Measurements from ENCODE around the gene HLF.

The HLF gene

GRCh38 chr17:55302407-55302787, 37.6 kb downstream of the HLF start:
- no peak overlapping the region for H3K27ac Mint-ChIP-seq
- H3K4me1 Mint-ChIP-seq: peaks cover 12% of the 10 kb centered on the region
- H3K36me3 Mint-ChIP-seq: no peaks in the 10 kb centered on the region
- ATAC-seq: no peak
- no peak for DNase-seq (ENCODE audit: low spot score in 2 of 2)
- no peaks in the 10 kb centered on the region for H3K9me3 Mint-ChIP-seq
- H3K4me3 Mint-ChIP-seq: no peak overlapping the region

- no peaks in the 10 kb centered on the region for H3K9me3 Mint-ChIP-seq
- no peak overlapping the region for H3K27ac Mint-ChIP-seq
- ATAC-seq: no peak
These were observed 38.3 kb downstream of the HLF start for GRCh38 chr17:55303008-55303493.

DNA sequence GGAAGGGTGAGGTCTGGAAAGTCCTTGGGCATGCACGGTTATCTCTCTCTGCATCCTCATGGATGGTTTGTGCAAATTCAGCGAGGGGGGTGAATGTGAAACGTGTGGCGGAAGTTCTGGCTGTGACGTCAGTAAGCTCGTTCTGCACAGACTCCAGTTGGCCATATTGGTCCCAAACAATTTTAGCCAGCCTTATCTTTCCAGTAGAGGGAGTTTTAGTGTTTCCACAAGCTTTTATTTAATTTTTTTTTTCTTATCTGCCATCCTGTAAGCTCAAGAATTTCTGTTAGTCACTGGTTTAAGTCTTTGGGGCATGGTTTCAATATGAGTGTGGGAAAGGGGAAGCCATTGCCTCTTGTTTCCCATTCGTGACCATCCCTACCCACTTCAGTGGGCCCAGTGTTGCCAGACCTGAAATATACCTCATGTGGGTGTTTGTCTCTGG, 39.0 kb downstream of the HLF start:
- DNase-seq (ENCODE audit: low spot score in 2 of 2): no peak
- ATAC-seq: peak; percentile 79
- Mint-ChIP-seq H3K27ac (no peak overlapping the region), H3K36me3 (no peaks in the 10 kb centered on the region), H3K4me3 (no peak overlapping the region), H3K4me1 (peaks cover 12% of the 10 kb centered on the region), H3K9me3 (no peaks in the 10 kb centered on the region)

More at GRCh38 chr17:55303008-55303493, 38.3 kb downstream of the HLF start:
- Mint-ChIP-seq H3K36me3 (no peaks in the 10 kb centered on the region), H3K4me1 (peaks cover 12% of the 10 kb centered on the region), H3K4me3 (no peak overlapping the region)
- no peak for DNase-seq (ENCODE audit: low spot score in 2 of 2)

GRCh38 chr17:55304171-55304859, 39.6 kb downstream of the HLF start:
- DNase-seq (ENCODE audit: low spot score in 2 of 2) (no peak), ATAC-seq (peak; percentile 36)
- H3K9me3 Mint-ChIP-seq: no peaks in the 10 kb centered on the region
- no peak overlapping the region for H3K27ac Mint-ChIP-seq
- H3K4me3 Mint-ChIP-seq: no peak overlapping the region
- no peaks in the 10 kb centered on the region for H3K36me3 Mint-ChIP-seq
- peaks cover 12% of the 10 kb centered on the region for H3K4me1 Mint-ChIP-seq

DNA sequence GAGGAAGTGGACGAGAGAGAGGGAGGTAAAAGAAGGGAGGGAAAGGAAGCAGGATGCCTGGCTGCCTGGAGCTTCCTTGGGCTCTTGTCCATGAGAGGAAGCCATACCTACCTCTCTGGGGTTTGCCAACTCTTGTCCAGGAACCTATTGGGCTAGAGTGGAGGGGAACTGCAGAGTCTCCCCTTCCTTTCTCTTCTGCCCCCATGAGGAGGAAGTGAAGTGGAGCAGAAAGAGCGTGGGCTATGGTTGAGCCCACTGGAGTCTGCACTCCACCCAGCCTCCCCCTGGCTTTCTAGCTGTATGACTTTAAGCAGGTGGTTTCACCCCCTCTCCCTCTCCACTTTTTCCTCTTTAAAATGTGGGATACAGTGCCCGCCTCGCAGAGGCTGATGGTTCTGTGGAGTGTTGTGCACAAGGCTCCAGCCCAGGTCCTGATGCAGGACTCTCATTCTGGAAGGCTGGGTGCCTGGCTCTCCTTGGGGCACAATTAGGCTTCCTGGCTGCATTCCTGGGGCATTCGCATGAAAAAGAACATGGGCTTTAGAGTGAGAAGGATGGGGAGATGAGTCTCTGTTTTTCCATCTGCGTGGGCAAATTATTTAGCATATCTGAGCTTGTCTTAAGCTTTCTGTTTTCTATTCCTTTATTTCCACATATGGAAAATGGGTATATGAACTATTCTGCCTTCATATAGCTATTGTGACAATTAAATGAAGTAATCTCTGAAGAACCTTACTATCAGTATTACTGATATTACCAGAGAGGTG, 40.7 kb downstream of the HLF start:
- no peaks in the 10 kb centered on the region for H3K36me3 Mint-ChIP-seq
- no peak for ATAC-seq

DNA sequence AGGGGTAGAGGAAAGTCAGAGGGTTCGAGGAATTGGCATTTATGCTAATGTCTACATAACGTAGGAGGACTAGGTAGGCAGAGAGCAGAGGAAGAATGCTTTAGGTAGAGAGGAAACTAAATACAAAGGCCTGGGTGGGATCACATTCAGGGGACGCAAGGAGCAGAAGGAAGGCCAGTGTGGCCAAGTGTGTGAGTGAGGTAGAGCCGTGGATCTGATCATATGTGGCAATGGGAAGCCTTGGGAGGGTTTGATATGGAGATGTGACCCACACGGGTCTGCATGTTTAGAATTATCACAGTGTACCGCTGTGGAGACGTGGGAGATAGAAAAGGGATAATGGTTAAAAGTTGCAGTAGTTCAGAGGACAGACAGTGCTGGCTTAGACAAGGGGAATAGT, 43.1 kb downstream of the HLF start:
- no peak for DNase-seq (ENCODE audit: low spot score in 2 of 2)
- ATAC-seq: no peak
- peaks cover 12% of the 10 kb centered on the region for H3K4me1 Mint-ChIP-seq
- H3K27ac Mint-ChIP-seq: no peak overlapping the region
- no peak overlapping the region for H3K4me3 Mint-ChIP-seq
- H3K9me3 Mint-ChIP-seq: no peaks in the 10 kb centered on the region
- H3K36me3 Mint-ChIP-seq: no peaks in the 10 kb centered on the region

More for the DNA sequence above, 40.7 kb downstream of the HLF start:
- no peak for DNase-seq (ENCODE audit: low spot score in 2 of 2)
- peaks cover 12% of the 10 kb centered on the region for H3K4me1 Mint-ChIP-seq
- H3K27ac Mint-ChIP-seq: no peak overlapping the region
- H3K4me3 Mint-ChIP-seq: no peak overlapping the region
- H3K9me3 Mint-ChIP-seq: no peaks in the 10 kb centered on the region

GRCh38 chr17:55308613-55309391, 44.0 kb downstream of the HLF start:
- no peak for ATAC-seq
- H3K4me1 Mint-ChIP-seq: peaks cover 14% of the 10 kb centered on the region
- no peak overlapping the region for H3K4me3 Mint-ChIP-seq
- H3K36me3 Mint-ChIP-seq: no peaks in the 10 kb centered on the region
- no peaks in the 10 kb centered on the region for H3K9me3 Mint-ChIP-seq
- H3K27ac Mint-ChIP-seq: no peak overlapping the region
- DNase-seq (ENCODE audit: low spot score in 2 of 2): no peak

GRCh38 chr17:55311767-55312375, 47.1 kb downstream of the HLF start:
- no peak for DNase-seq (ENCODE audit: low spot score in 2 of 2)
- Mint-ChIP-seq H3K4me3 (no peak overlapping the region), H3K9me3 (no peaks in the 10 kb centered on the region), H3K27ac (no peak overlapping the region), H3K4me1 (peaks cover 20% of the 10 kb centered on the region), H3K36me3 (peaks cover 6% of the 10 kb centered on the region)
- no peak for ATAC-seq

GRCh38 chr17:55312852-55313251, 48.1 kb downstream of the HLF start:
- ATAC-seq (no peak), DNase-seq (ENCODE audit: low spot score in 2 of 2) (no peak)
- Mint-ChIP-seq H3K27ac (no peak overlapping the region), H3K4me3 (no peak overlapping the region), H3K36me3 (peaks cover 6% of the 10 kb centered on the region), H3K4me1 (peaks cover 20% of the 10 kb centered on the region), H3K9me3 (no peaks in the 10 kb centered on the region)

GRCh38 chr17:55314061-55314783, 49.5 kb downstream of the HLF start:
- H3K27ac Mint-ChIP-seq: peak overlapping the region; percentile 82
- peak; percentile 64 for ATAC-seq

DNA sequence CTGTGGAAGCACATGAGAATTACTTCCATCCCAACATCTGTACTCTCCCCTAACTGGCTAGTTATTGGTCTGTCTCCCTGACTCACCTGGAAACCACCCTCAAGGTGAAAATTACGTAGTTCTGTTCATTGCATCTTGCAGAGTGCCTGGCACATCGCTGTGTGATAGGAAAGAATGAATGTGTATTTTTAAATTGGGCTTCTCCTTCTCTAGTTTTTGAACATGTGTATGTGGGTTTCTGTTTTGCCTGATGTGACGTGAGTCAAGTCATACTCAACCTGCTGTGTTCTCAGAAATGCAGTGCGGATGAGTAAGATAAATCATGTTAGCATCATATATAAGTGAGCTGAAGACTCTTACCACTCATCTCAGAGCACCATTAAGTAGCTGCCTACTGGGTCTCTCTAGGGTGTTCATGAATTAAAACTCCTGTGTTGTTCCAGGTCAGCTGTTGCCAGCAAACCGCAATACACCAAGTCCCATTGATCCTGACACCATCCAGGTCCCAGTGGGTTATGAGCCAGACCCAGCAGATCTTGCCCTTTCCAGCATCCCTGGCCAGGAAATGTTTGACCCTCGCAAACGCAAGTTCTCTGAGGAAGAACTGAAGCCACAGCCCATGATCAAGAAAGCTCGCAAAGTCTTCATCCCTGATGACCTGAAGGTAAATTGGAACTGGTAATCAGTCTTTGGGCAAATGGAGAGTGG, 50.2 kb downstream of the HLF start:
- Mint-ChIP-seq H3K36me3 (peaks cover 6% of the 10 kb centered on the region), H3K4me1 (peaks cover 20% of the 10 kb centered on the region), H3K27ac (peak overlapping the region; percentile 82), H3K4me3 (peak overlapping the region; percentile 10), H3K9me3 (no peaks in the 10 kb centered on the region)
- peak; percentile 95 for ATAC-seq
- DNase-seq (ENCODE audit: low spot score in 2 of 2): peak in 1 of 2 donors; percentile 55

More at GRCh38 chr17:55314061-55314783, 49.5 kb downstream of the HLF start:
- DNase-seq (ENCODE audit: low spot score in 2 of 2): no peak
- H3K36me3 Mint-ChIP-seq: peaks cover 6% of the 10 kb centered on the region
- no peaks in the 10 kb centered on the region for H3K9me3 Mint-ChIP-seq
- peaks cover 20% of the 10 kb centered on the region for H3K4me1 Mint-ChIP-seq
- peak overlapping the region; percentile 10 for H3K4me3 Mint-ChIP-seq

- Mint-ChIP-seq H3K36me3 (peaks cover 6% of the 10 kb centered on the region), H3K4me1 (peaks cover 20% of the 10 kb centered on the region), H3K9me3 (no peaks in the 10 kb centered on the region), H3K27ac (no peak overlapping the region), H3K4me3 (no peak overlapping the region)
- ATAC-seq: no peak
- DNase-seq (ENCODE audit: low spot score in 2 of 2): no peak
These were observed 51.7 kb downstream of the HLF start for GRCh38 chr17:55316499-55316898.

DNA sequence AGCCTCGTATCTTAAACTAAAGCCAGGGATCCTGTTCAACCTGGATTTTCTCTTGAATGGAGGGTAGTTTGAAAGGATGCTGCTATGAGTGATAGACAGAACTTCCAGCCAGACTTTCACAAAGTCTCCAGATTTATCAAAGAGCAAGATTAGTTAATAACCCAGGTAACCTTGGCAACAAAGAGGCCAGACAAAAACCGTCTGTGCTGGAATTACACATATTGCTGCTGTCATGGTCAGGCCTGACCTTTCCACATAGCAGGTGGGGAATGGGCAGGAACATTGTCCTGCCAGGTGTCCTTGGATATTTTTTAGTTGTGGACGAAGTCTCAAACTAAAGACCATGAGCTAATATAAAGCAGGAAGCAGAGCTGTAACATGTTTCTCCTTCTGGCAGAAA, 52.5 kb downstream of the HLF start:
- H3K27ac Mint-ChIP-seq: no peak overlapping the region
- DNase-seq (ENCODE audit: low spot score in 2 of 2): no peak
- peaks cover 6% of the 10 kb centered on the region for H3K36me3 Mint-ChIP-seq
- H3K9me3 Mint-ChIP-seq: no peaks in the 10 kb centered on the region
- no peak overlapping the region for H3K4me3 Mint-ChIP-seq
- peaks cover 20% of the 10 kb centered on the region for H3K4me1 Mint-ChIP-seq
- no peak for ATAC-seq

DNA sequence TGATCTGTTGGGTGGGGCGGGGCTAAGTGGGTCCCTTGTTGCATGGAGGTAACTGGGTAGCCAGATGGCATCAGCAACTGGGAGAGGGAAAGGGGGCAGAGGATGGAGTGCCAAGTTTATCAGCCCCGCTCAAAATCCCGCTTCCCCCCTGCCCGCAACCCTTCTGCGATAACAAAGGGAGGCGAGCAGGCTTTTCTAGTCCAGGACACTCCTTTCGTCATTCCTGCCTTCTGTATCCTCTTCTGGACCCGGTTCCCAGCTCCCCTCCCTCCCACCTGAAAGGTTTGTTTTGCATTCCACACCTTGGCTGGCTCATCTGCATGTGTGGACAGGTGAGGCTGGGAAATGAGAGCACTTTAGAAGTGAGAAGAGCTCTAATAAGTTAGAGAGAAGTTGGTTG, 53.3 kb downstream of the HLF start:
- peaks cover 6% of the 10 kb centered on the region for H3K36me3 Mint-ChIP-seq
- DNase-seq (ENCODE audit: low spot score in 2 of 2) (no peak), ATAC-seq (no peak)
- H3K4me1 Mint-ChIP-seq: peaks cover 19% of the 10 kb centered on the region
- H3K4me3 Mint-ChIP-seq: no peak overlapping the region
- no peak overlapping the region for H3K27ac Mint-ChIP-seq
- H3K9me3 Mint-ChIP-seq: no peaks in the 10 kb centered on the region

All from stimulated activated effector memory CD8-positive, alpha-beta T cell treated with anti-CD3 and anti-CD28 coated beads, Interleukin-12 subunit alpha, Interleukin-12 subunit beta, amount 100 ng/mL, for 72 hours (primary cell).